Hepatocyte (in vitro differentiated cells): ENCODE measurements around the gene KIF25.

Experiments
- EZH2 ChIP-seq: fragments of 200-600 bp; sonication (generic); IDR thresholded peaks from 2 replicates; pipeline ENCODE4 v1.6.1; 2016; ENCODE audit warnings: antibody characterized with exemption, mild to moderate bottlenecking, borderline replicate concordance
- EZH2phosphoT487 ChIP-seq: fragments of 200-600 bp; sonication (generic); IDR thresholded peaks from one replicate; pipeline ENCODE4 v1.6.1; 2018; ENCODE audit warnings: antibody characterized with exemption, mild to moderate bottlenecking, low read depth, moderate library complexity; ENCODE audit not compliant: unreplicated experiment, severe bottlenecking
- TF ChIP-seq, protein P1 (sequence below): fragments of 200-600 bp; sonication (generic); IDR thresholded peaks from 2 replicates; pipeline ENCODE4 v1.5.1; 2016; ENCODE audit warnings: antibody characterized with exemption, mild to moderate bottlenecking; ENCODE audit not compliant: poor library complexity

GRCh38 chr6:168032005-168032760 lies 34.7 kb downstream of the KIF25 start:
- TF ChIP-seq, protein P1, sequence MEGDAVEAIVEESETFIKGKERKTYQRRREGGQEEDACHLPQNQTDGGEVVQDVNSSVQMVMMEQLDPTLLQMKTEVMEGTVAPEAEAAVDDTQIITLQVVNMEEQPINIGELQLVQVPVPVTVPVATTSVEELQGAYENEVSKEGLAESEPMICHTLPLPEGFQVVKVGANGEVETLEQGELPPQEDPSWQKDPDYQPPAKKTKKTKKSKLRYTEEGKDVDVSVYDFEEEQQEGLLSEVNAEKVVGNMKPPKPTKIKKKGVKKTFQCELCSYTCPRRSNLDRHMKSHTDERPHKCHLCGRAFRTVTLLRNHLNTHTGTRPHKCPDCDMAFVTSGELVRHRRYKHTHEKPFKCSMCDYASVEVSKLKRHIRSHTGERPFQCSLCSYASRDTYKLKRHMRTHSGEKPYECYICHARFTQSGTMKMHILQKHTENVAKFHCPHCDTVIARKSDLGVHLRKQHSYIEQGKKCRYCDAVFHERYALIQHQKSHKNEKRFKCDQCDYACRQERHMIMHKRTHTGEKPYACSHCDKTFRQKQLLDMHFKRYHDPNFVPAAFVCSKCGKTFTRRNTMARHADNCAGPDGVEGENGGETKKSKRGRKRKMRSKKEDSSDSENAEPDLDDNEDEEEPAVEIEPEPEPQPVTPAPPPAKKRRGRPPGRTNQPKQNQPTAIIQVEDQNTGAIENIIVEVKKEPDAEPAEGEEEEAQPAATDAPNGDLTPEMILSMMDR: no peak
- TF ChIP-seq EZH2phosphoT487 (no peak), EZH2 (no peak)
